ENCODE results near the gene ACOT11.

GRCh38 chr1:54500107-54500431 is 48.0 kb upstream of the ACOT11 start:
- no peak for TF ChIP-seq POLR2A (IDR thresholded peaks at IDR 0.05; ENCODE audit: low read length)
- no peak for TF ChIP-seq GATA1 (IDR thresholded peaks at IDR 0.05; ENCODE audit: low read depth, low read length)
